ENCODE data around the gene EPB41L2.

EPB41L2 gene

DNA sequence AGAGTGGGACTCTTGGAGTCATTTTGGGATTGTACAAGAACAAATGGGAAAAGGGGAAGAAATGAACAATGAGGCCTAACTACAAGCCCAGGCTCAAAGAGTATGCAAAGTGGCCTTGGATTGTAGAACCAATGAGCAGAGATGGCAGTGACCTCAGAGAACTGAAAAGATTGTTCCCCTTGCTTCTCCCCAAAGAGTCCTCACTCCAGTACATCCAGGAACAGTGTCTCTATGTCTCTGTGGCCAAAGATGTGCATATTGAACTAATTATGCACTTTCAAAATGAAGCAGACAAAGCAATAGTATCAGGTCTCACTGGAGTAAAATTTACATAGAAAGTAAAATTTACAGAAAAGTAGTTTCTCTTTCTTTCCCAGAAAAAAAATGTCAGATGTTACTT, 154.9 kb downstream of the EPB41L2 start:
- no peak for DNase-seq (ENCODE audit: low spot score)

GRCh38 chr6:130907687-130908086, 155.4 kb downstream of the EPB41L2 start:
- no peak for DNase-seq (ENCODE audit: low spot score)

GRCh38 chr6:130906736-130907381, 156.2 kb downstream of the EPB41L2 start:
- no peak for DNase-seq (ENCODE audit: low spot score)

DNA sequence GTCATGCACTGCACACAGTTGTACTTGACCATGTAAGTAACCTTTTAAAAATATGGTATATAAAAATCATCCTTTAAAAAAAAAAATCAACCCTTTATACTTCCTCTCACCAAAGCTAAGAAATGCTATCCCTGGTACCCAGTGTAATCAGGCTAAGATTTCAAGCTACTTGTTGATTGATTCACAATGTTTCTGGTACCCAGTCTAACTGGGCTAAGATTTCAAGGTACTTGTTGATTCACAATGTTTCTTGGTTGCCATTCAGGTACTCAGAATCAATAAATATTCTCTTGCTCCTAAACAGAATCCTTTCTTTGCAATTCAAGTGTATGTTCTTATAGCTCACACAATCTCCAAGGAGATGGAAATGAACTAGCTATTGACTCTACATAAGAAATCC, 159.4 kb downstream of the EPB41L2 start:
- DNase-seq (ENCODE audit: low spot score) = no peak

- no peak for DNase-seq (ENCODE audit: low spot score)
Observed at GRCh38 chr6:130903007-130903406, 160.0 kb downstream of the EPB41L2 start.

- DNase-seq (ENCODE audit: low spot score) = no peak
Observed at GRCh38 chr6:130900913-130901312, 162.1 kb downstream of the EPB41L2 start.

DNA sequence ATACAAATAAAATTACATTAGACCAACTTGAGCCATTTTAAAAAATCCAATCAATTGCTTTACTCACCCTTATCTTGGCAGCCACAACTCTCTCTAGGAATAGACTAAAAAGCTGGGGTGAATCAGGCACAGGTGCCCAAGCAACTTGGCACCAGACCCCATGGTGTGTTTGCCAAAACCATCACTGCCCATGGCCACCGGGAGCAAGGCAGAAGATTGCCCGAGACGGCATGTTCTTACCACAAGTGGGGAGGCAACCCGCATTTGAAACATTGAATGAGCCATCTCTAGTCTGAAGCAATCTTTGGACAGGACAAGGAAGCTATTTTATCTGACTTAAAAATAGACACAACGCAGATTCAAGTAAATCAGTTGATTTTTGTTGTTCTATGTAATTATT, 166.8 kb downstream of the EPB41L2 start:
- no peak for DNase-seq (ENCODE audit: low spot score)

DNA sequence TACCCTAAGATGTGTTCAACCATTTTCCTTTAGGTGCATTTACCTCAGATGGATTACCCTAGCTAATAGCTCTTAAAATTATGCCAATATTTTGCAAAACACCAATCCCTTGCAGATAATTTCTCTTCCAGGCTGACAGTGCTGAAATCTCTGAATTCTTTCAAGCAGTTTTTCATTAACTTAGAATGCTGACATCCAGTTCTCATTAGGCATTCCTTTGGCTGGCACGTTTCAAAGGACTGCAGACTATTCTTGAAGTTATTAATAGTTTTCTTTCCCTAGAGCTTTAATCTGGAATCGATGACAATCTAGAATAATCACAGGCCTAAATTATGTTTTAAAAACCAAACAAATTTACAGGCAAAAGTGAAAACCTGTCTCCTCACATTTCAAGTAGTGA, 167.5 kb downstream of the EPB41L2 start:
- no peak for DNase-seq (ENCODE audit: low spot score)

- DNase-seq (ENCODE audit: low spot score) = no peak
Observed at GRCh38 chr6:130893766-130894165, 169.3 kb downstream of the EPB41L2 start.

GRCh38 chr6:130893277-130893676, 169.8 kb downstream of the EPB41L2 start:
- DNase-seq (ENCODE audit: low spot score) = no peak

- no peak for DNase-seq (ENCODE audit: low spot score)
Observed at GRCh38 chr6:130890521-130890971, 172.5 kb downstream of the EPB41L2 start.

GRCh38 chr6:130889423-130889822, 173.6 kb downstream of the EPB41L2 start:
- DNase-seq (ENCODE audit: low spot score) = no peak

DNA sequence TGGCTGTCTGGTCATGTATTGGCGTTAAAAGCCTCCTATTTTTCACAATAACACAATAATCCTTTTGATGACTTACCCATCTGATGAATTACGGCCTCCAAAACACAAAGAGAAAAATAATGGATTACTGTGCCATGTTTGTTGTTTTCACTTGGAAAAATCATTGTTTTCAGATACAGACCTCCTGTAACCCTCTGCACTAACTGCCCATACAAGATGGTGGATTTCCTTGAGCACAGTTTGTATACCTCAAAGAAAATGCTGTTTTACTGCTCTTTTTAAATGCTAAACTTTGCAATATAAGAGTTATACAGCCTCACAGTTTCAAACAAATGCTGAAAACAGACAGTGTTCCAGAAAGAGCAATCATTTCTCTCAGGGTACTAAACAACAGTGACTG, 174.8 kb downstream of the EPB41L2 start:
- no peak for DNase-seq (ENCODE audit: low spot score)

GRCh38 chr6:130886966-130887365, 176.1 kb downstream of the EPB41L2 start:
- DNase-seq (ENCODE audit: low spot score) = no peak

DNA sequence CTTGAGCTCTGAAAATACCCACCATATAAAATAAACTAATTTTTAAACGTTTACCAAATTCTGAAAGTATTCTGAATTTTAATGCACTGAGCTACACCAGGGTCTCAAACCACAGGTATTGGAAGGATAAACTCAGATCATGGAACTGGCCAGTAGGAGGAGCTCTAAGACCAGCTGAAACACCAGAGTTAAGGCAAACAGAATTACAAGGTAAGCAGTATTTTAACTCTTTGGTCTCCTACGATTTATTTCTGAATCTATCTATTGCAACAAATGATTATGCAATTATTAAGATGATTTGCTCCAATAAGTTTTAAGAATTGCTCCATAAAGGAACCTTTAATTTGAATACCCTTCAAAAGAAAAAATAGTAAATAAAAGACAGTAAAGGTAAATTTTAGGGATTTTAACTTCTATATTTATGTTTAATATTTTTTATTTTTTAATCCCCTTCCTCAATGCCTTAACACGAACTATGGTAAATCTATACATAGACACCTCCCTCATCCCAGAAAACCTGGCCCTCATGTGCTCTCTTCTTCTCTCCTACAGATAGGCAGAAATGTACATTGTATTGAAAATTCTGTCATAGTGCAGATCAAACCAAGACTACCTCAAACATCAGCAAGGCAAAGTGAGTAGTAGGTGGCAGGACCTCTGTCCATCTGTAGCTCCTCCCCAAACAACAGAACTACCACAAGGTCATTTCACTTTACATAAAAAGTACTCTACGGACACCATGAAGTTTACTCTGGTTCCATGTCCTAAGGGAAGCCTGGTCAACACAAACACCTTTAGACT, 177.5 kb downstream of the EPB41L2 start:
- peak; percentile 83 for DNase-seq (ENCODE audit: low spot score)

DNA sequence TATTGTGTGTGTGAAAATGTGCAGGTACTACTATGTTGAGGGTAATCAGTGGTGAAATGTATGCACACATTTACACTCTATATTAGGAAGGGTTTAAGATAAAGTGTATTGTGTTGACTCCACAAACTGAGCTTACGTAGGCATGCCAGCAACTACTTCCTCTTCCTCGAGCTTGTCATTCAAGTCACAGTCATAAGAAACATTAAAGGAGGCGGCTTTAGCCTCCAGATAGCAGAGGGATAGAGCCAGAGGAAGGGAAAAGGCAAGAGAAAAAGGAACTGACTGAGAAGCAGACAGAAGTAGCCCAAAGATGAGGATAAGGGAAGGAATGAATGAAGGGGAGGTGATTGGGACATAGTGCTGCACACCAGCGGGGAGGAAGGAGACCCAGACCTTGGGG, 180.7 kb downstream of the EPB41L2 start:
- DNase-seq (ENCODE audit: low spot score) = no peak

GRCh38 chr6:130879826-130880225, 183.2 kb downstream of the EPB41L2 start:
- DNase-seq (ENCODE audit: low spot score) = no peak

DNA sequence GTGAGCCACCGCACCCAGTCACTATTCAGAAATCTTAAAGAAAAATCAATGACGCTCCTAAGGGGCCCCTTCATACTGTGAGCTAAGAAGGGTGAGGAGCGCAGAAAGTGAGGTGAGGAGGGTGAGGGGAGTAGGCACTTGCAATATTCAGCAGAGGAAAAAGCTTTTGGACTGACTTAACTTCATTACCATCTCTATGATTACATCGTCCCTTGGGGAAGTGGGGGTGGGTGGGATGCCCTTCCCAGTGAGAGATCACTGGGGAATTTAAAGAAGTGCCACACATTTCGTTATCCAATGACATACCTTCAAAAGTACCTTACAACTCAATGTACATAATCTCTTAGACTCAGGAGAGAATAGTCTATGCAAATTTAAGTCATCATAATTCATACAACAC, 189.3 kb downstream of the EPB41L2 start:
- DNase-seq (ENCODE audit: low spot score) = no peak

DNA sequence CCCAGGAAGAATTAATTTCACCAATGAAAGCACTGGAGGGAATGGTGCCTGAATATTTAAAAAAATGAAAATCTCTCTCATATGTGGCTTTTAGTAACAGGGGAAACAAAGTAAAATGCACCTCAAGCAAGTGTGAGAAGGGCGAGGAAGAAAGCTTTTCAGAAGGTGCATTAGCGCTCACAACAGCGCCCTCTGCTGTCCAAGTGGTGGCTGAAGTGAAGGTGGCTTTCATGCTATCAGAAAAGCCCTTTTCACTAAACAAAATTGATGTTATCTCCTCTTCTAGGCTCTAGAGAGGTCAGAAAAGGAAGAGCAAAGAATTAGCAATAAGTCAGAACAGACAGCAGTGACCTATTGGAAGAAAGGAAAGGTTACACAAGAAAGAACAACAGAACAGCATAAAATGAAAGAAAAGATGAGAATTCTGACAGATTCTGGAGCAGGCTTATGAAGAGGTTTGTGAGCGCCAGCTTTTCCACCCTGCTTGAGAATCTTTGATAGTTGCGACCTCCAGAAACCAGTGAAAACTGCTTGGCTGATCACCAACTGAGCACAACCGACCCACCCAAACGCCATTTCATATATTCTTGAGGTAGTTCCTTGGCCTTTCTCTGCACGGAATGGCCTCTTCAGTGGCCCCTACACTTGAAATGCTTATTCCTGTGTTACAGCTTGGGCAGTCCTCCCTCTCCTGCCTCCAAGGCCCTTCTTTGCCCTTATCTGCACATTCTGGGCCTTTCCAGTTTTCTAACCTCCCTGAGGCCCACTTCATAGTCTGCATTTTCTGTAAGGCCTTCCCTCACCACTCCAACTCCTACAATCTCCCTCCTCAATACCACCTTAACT, 190.6 kb downstream of the EPB41L2 start:
- DNase-seq (ENCODE audit: low spot score) = peak; percentile 72

DNA sequence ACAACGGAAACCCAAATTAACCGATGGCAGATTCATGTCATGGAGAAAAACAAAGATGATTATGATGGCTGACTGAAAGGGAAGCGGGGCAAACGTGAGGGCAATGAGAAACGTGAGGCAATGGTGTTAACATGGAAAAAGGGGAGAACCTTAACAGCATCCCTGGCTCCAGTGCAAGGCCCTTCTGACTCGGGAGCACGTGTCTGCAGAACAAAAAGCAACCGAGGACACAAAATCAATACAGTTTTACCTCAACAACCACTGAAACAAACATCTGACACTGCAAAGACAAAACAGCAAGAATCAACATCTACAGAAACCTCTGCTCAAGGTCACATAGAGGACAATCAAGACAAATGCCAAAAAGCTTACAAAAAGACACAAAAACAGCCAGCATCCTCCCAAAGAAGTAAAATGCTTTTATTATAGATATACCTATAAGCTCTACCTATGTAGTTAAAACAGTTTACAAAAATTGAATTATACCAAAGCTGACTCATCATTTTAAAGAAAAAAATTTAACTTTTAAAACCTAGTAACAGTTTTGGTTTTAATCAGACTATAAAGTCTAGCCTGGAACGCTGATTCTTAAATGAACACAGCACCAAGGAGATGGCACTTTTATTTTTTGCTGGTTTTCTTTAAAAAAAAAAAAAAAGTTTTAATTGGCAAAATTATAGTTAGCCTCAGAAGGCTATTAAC, 192.7 kb downstream of the EPB41L2 start:
- DNase-seq (ENCODE audit: low spot score) = no peak

DNA sequence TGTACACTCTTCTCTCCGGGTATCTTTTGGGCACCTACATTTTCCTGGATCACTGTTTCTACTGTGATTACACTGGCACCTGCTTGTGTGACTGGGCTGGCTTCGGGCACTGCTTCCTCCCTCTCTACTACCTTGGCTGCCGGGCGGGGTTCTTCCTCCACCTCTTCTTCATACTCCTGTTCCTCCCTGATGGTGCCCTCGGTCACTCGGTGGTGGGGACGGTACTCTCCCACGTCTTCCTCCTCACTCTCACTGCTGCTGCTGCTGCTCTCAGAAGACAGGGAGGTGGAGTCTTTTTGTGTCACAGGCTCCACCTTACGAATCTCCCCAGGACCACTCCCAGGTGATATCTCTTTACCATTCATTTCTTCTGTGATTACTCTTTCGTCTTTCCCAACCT, 193.4 kb downstream of the EPB41L2 start:
- DNase-seq (ENCODE audit: low spot score) = no peak

- no peak for DNase-seq (ENCODE audit: low spot score)
Observed at GRCh38 chr6:130865793-130866192, 197.3 kb downstream of the EPB41L2 start.
